Colonic mucosa (tissue), 4 donors: ENCODE data around the gene SMIM28. TPM values are rescaled to one million over a fixed set of nuclear protein-coding genes. Genes with fewer than 3 reads are reported as not detected.

Experiments
- DNase-seq: peaks from one replicate; pipeline ENCODE4 v3.0.0-alpha.2; 2020
- H3K27ac ChIP-seq: fragments of 200-600 bp; one replicate; pipeline ENCODE4 v1.8.0; 2021
- H3K27me3 ChIP-seq: fragments of 200-600 bp; one replicate; pipeline ENCODE4 v1.8.0; 2021
- H3K36me3 ChIP-seq: fragments of 200-600 bp; one replicate; pipeline ENCODE4 v1.8.0; 2021
- H3K4me1 ChIP-seq: fragments of 200-600 bp; one replicate; pipeline ENCODE4 v1.8.0; 2021; ENCODE audit warnings: mild to moderate bottlenecking
- H3K4me3 ChIP-seq: fragments of 200-600 bp; one replicate; pipeline ENCODE4 v1.8.0; 2021
- H3K9ac ChIP-seq, 2 donors: one replicate each; pipeline ENCODE4 v1.7.0; 2013; ENCODE audit warnings: control low read depth in 2 of 2, low read depth in 2 of 2, low read length in 2 of 2
- H3K9me3 ChIP-seq: fragments of 200-600 bp; one replicate; pipeline ENCODE4 v1.8.0; 2021
- CTCF ChIP-seq: fragments of 200-600 bp; IDR thresholded peaks from one replicate; pipeline ENCODE4 v1.8.0; 2022; ENCODE audit warnings: antibody characterized with exemption, mild to moderate bottlenecking
- intact Hi-C: fragments of 100-400 bp; cut with DNase I; formaldehyde crosslinking; loops from one replicate; pipeline ENCODE4 v1.14.1; 2022
- total RNA-seq, 2 donors: library from RNA; stranded (reverse); fragmentation: NEBNext Ultra II Directional in 1 of 2; extraction: Animal tissue kit (Norgen Biotek cat#: 25700) in 1 of 2; gene quantifications; one replicate each; pipeline ENCODE4 v1.2.1, GENCODE V29; 2021
- donor health status: healthy.
- donor health status: DM: no; HTN: no; CAD: no.
- donor health status: DM: no; HTN: no; CAD: no.

Gene SMIM28
- total RNA-seq, 2 donors from 2014 or later, result 0.29 TPM; not detected in 1

GRCh38 chr6:138418118-138418742 lies 40.5 kb downstream of the SMIM28 start:
- Histone ChIP-seq H3K36me3 (no peaks in the 10 kb centered on the region), H3K4me3 (no peak overlapping the region), H3K27ac (no peak overlapping the region), H3K4me1 (no peaks in the 10 kb centered on the region), H3K9me3 (no peaks in the 10 kb centered on the region), H3K9ac (no peak overlapping the region), H3K27me3 (no peaks in the 10 kb centered on the region)
- no peak for TF ChIP-seq CTCF
- intact Hi-C loops, result no loop called here
- no peak for DNase-seq

- TF ChIP-seq CTCF, result no peak
- no peaks in the 10 kb centered on the region for H3K36me3 ChIP-seq
- H3K9me3 ChIP-seq, result no peaks in the 10 kb centered on the region
- intact Hi-C loops, result loop anchor here (10.0 kb wide), 1 partner anchor 355 kb away; the partner anchor contains the start of gene CCDC28A
- no peaks in the 10 kb centered on the region for H3K27me3 ChIP-seq
- no peak overlapping the region for H3K27ac ChIP-seq
- no peaks in the 10 kb centered on the region for H3K4me1 ChIP-seq
- H3K9ac ChIP-seq, result no peak overlapping the region
- DNase-seq, result no peak
- no peak overlapping the region for H3K4me3 ChIP-seq
Measured at GRCh38 chr6:138419766-138420165, 42.1 kb downstream of the SMIM28 start.

- no peak overlapping the region for H3K27ac ChIP-seq
- no peak overlapping the region for H3K9ac ChIP-seq
- no peak overlapping the region for H3K4me3 ChIP-seq
- H3K36me3 ChIP-seq, result no peaks in the 10 kb centered on the region
- no peak for DNase-seq
- H3K27me3 ChIP-seq, result no peaks in the 10 kb centered on the region
- H3K4me1 ChIP-seq, result no peaks in the 10 kb centered on the region
- intact Hi-C loops, result loop anchor here (10.0 kb wide), 1 partner anchor 354 kb away; the partner anchor contains the start of gene CCDC28A
- no peaks in the 10 kb centered on the region for H3K9me3 ChIP-seq
- TF ChIP-seq CTCF, result no peak
Measured at GRCh38 chr6:138420356-138420755, 42.7 kb downstream of the SMIM28 start.

GRCh38 chr6:138421089-138421488 lies 43.4 kb downstream of the SMIM28 start:
- no peaks in the 10 kb centered on the region for H3K36me3 ChIP-seq

GRCh38 chr6:138421608-138422007 lies 43.9 kb downstream of the SMIM28 start:
- Histone ChIP-seq H3K27me3 (no peaks in the 10 kb centered on the region), H3K27ac (no peak overlapping the region), H3K9me3 (no peaks in the 10 kb centered on the region), H3K36me3 (no peaks in the 10 kb centered on the region), H3K9ac (no peak overlapping the region), H3K4me1 (no peaks in the 10 kb centered on the region), H3K4me3 (no peak overlapping the region)
- no peak for TF ChIP-seq CTCF
- no peak for DNase-seq
- intact Hi-C loops, result loop anchor here (10.0 kb wide), 1 partner anchor 353 kb away; the partner anchor contains the start of gene CCDC28A

More at GRCh38 chr6:138421089-138421488, 43.4 kb downstream of the SMIM28 start:
- H3K27me3 ChIP-seq, result no peaks in the 10 kb centered on the region
- no peaks in the 10 kb centered on the region for H3K4me1 ChIP-seq
- TF ChIP-seq CTCF, result no peak
- no peak overlapping the region for H3K9ac ChIP-seq
- H3K27ac ChIP-seq, result no peak overlapping the region
- H3K9me3 ChIP-seq, result no peaks in the 10 kb centered on the region
- DNase-seq, result no peak
- H3K4me3 ChIP-seq, result no peak overlapping the region
- intact Hi-C loops, result loop anchor here (10.0 kb wide), 1 partner anchor 354 kb away; the partner anchor contains the start of gene CCDC28A
